A549 (cell line): ENCODE measurements around the gene DDX4.

Source experiments
- BHLHE40 ChIP-seq: IDR thresholded peaks from 2 replicates; pipeline ENCODE4 v1.6.1; 2012; ENCODE audit warnings: low read depth, low read length, inconsistent platforms
- EP300 ChIP-seq, 2 experiments: fragments of >200 bp; sonication (Bioruptor Twin); formaldehyde crosslinking; IDR thresholded peaks; 2 replicates in 1 of 2; 3 replicates in 1 of 2; pipeline ENCODE4 v1.6.1; 2016 to 2017
- KDM5A ChIP-seq: fragments of 200-600 bp; sonication (generic); IDR thresholded peaks from 2 replicates; pipeline ENCODE4 v1.6.1; 2016; ENCODE audit warnings: antibody characterized with exemption, mild to moderate bottlenecking
- NR3C1 ChIP-seq: fragments of >200 bp; sonication (Bioruptor Twin); formaldehyde crosslinking; IDR thresholded peaks from 3 replicates; pipeline ENCODE4 v1.6.1; 2017
- POLR2A ChIP-seq: IDR thresholded peaks from 2 replicates; pipeline ENCODE4 v1.6.1; 2012; ENCODE audit warnings: mild to moderate bottlenecking, low read length
- RFX5 ChIP-seq: fragments of 450-650 bp; IDR thresholded peaks from 2 replicates; pipeline ENCODE4 v1.7.1; 2014; ENCODE audit warnings: antibody characterized with exemption, mild to moderate bottlenecking, moderate library complexity
- RNF2 ChIP-seq: fragments of 200-600 bp; sonication (generic); IDR thresholded peaks from 2 replicates; pipeline ENCODE4 v1.6.1; 2016; ENCODE audit warnings: low read depth, mild to moderate bottlenecking, antibody characterized with exemption, moderate library complexity, borderline replicate concordance
- SREBF2 ChIP-seq: fragments of 450-650 bp; IDR thresholded peaks from 2 replicates; pipeline ENCODE4 v1.6.1; 2014; ENCODE audit warnings: mild to moderate bottlenecking, moderate library complexity
- TF ChIP-seq, protein P1 (sequence below): fragments of >200 bp; sonication (Bioruptor Twin); formaldehyde crosslinking; IDR thresholded peaks from 3 replicates; pipeline ENCODE4 v1.5.1; 2016

DNA sequence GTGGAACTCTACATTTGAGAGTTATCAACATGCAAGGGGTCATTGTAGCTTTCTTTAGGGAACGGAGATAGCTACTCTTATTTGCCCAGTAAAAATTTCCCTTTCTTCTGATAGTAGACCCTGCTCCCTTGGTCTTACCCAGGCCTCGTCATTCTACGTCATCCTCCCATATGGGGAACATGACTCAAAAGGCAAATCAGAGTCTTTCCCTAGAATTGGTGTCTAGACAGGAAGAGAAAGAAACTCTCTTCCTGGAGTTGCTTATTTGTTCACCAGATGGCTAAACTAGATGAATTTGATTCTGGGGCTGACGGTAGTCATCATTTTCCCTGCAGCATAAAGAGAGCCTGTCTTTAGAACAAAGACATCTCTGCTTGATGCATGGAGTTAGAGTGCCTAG, 13.6 kb upstream of the DDX4 start:
- TF ChIP-seq BHLHE40 (no peak), NR3C1 (no peak), KDM5A (no peak), SREBF2 (no peak), RFX5 (no peak), RNF2 (no peak), EP300 (IDR thresholded peaks at IDR 0.05) (no peak), POLR2A (no peak)
- TF ChIP-seq, protein P1, sequence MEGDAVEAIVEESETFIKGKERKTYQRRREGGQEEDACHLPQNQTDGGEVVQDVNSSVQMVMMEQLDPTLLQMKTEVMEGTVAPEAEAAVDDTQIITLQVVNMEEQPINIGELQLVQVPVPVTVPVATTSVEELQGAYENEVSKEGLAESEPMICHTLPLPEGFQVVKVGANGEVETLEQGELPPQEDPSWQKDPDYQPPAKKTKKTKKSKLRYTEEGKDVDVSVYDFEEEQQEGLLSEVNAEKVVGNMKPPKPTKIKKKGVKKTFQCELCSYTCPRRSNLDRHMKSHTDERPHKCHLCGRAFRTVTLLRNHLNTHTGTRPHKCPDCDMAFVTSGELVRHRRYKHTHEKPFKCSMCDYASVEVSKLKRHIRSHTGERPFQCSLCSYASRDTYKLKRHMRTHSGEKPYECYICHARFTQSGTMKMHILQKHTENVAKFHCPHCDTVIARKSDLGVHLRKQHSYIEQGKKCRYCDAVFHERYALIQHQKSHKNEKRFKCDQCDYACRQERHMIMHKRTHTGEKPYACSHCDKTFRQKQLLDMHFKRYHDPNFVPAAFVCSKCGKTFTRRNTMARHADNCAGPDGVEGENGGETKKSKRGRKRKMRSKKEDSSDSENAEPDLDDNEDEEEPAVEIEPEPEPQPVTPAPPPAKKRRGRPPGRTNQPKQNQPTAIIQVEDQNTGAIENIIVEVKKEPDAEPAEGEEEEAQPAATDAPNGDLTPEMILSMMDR, result no peak
